HG03139 (cell line): ENCODE results near the gene PARP14.
"Not testable (repeated sequence)": the region's sequence is repeated elsewhere in the genome, so short reads cannot be mapped to it uniquely, and the experiment has no call there.

ENCODE experiments used
- ATAC-seq: cut with Tn5 transposase; IDR thresholded peaks from one replicate; pipeline ENCODE4 v1.9.1; 2021; ENCODE audit not compliant: unreplicated experiment

Gene PARP14, protein sequence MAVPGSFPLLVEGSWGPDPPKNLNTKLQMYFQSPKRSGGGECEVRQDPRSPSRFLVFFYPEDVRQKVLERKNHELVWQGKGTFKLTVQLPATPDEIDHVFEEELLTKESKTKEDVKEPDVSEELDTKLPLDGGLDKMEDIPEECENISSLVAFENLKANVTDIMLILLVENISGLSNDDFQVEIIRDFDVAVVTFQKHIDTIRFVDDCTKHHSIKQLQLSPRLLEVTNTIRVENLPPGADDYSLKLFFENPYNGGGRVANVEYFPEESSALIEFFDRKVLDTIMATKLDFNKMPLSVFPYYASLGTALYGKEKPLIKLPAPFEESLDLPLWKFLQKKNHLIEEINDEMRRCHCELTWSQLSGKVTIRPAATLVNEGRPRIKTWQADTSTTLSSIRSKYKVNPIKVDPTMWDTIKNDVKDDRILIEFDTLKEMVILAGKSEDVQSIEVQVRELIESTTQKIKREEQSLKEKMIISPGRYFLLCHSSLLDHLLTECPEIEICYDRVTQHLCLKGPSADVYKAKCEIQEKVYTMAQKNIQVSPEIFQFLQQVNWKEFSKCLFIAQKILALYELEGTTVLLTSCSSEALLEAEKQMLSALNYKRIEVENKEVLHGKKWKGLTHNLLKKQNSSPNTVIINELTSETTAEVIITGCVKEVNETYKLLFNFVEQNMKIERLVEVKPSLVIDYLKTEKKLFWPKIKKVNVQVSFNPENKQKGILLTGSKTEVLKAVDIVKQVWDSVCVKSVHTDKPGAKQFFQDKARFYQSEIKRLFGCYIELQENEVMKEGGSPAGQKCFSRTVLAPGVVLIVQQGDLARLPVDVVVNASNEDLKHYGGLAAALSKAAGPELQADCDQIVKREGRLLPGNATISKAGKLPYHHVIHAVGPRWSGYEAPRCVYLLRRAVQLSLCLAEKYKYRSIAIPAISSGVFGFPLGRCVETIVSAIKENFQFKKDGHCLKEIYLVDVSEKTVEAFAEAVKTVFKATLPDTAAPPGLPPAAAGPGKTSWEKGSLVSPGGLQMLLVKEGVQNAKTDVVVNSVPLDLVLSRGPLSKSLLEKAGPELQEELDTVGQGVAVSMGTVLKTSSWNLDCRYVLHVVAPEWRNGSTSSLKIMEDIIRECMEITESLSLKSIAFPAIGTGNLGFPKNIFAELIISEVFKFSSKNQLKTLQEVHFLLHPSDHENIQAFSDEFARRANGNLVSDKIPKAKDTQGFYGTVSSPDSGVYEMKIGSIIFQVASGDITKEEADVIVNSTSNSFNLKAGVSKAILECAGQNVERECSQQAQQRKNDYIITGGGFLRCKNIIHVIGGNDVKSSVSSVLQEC (N-terminal part only)

DNA sequence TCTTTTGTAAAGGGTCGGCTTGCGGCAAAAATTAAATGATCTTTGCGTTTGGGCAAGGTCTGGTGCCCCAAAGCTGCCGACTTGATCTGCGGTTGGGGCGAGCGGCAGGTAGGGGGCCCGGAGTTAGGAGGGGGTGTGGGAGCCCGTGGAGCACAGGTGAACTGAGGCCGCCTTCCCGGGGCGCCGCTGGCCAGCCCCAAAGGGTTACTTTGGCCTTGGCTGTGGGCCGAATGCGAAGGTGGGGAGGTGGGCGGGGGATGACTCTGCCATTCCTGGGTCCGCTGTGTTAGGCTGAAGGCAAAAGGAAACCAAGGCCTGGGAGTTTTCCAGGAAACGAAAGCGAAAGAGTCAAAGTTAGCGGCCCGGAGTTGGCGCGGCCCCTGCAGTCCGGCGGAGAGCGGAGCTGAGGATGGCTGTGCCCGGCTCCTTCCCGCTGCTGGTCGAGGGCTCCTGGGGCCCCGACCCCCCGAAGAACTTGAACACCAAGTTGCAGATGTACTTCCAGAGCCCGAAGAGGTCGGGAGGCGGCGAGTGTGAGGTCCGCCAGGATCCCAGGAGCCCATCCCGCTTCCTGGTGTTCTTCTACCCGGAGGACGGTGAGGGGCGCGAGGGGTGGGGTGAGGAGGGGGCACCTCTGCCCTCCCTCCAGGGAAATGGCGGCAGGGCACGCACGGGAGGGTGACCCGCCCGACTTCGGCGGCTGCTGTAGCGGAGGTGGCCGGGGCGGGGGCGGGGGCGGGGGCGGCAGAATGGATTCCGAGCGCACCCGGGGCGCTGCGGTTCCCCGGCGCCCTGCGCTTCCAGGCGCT lies at the start of gene PARP14:
PARP14 (plus strand) TSS at position 365 of the 809 bp plus-strand sequence; CDS start at position 410, 45 bp downstream.
- ATAC-seq: no peak

DNA sequence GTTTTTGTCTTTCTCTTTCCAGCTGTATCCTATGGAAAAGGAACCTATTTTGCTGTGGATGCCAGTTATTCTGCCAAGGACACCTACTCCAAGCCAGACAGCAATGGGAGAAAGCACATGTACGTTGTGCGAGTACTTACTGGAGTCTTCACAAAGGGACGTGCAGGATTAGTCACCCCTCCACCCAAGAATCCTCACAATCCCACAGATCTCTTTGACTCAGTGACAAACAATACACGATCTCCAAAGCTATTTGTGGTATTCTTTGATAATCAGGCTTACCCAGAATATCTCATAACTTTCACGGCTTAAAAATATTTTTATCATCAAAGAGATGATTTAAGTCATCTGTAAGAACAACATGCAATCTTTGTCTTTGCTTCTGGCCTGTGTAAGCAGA lies 44.9 kb upstream of the PARP14 start:
- ATAC-seq: no peak

DNA sequence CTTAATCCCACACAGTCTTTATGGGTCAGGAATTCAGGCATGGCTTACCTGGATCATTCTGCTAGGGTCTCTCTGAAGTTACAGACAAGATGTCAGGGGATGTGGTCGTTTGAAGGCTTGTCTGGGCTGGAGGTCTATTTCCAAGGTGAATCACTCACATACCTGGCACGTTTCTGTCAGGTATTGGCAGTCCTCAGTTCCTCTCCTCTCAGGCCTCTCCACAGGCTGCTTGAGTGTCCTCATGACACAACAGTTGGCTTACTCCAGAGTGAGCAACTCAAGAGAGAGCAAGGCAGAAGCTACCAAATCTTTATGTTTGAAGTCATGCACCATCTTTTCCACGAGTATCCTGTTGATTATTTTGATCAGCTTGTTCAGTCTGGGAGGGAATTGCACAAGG lies 43.9 kb upstream of the PARP14 start:
- ATAC-seq: no peak

DNA sequence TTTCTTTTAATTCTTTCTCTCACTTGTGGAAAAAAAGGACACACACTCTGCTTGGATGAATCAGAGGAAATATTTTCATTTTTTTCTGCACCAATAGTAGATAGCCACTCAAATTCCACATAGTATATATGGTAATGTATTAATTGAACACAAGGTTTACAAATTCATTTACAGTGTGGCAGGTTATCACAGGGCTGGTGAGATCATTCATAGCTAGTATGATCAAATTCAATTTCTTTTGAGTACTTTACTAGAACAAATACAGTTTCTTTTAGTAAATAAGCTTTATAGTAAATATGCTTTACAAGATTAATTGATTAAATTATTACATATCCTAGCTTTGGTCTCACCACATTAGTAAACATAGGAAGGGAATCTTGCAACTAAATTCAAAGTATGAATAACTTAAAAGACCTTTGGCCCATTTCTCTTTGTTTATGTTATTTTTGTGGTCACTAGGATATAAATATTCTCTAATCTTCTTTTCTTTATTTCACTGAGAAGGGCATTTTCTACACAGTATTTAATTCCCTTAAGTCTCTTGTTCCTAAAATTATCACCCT lies 40.1 kb upstream of the PARP14 start:
- no peak for ATAC-seq

DNA sequence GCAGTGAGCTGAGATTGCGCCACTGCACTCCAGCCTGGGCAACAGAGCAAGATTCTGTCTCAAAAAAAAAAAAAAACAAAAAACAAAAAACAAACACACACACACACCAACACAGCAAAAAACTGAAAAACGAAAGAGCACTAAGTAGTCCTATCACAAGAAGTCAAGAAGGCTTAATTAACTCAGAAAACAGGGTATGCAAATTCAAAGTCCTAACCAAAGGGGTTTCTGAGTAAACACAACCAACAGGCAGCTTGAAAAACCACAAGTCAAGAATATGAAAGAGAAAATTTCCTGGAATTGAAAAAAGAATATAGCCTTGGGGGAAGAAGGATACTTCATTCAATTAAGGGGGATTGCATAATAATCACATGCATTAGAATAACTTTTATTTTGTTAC lies 37.7 kb upstream of the PARP14 start:
- peak; percentile 86 for ATAC-seq

DNA sequence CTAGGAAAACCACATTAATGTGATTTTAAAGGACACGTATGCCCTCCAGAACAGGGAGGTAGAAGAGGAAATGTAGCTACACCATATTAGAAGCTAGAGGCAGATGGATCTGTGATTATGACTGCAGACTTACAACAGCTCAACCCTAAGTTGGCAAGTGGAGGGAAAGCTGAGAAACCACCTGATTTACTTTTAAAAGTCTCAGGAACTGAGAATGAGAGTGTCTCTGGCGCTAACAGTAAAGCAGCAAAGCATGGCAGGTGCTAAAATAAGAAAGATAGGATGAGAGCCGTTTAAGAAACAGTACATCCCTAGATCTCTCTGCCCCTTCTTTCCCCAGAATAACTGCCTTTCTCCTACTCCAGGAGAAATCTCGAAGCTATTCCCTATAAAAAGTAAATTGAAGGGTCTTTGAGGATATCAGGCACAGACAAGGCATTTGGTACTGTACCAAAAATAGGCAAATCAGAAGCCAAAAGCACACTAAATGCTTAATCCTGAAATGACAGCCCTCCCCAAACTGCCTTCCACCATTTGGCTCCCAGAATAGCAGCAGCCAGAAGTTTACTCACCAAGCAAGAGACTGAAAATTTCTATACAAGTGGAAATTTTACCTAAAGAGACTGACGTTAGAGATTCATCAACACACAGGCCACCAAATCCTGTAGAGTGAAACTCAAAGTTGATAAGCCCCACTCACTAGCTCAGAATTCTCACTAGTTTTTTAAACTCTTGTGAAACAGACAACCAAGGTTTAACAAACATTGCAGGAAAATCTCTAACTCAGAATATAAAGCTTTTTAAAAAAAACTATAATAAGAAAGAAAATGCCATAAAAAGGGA lies 34.3 kb upstream of the PARP14 start:
- no peak for ATAC-seq

DNA sequence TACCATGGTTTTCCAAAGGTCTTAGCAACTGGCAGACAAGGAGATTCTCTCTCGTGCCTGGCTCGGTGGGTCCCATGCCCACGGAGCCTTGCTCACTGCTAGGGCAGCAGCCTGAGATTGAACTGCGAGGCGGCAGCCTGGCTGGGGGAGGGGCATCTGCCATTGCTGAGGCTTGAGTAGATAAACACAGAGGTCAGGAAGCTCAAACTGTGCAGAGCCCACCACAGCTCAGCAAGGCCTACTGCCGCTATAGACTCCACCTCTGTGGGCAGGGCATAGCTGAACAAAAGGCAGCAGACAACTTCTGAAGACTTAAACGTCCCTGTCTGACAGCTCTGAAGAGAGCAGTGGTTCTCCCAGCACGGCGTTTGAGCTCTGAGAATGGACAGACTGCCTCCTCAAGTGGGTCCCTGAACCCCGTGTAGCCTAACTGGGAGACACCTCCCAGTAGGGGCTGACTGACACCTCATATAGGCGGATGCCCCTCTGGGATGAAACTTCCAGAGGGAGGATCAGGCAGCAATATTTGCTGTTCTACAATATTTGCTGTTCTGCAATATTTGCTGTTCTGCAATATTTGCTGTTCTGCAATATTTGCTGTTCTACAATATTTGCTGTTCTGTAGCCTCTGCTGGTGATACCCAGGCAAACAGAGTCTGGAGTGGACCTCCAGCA lies 29.3 kb upstream of the PARP14 start:
- not testable (repeated sequence) for ATAC-seq

DNA sequence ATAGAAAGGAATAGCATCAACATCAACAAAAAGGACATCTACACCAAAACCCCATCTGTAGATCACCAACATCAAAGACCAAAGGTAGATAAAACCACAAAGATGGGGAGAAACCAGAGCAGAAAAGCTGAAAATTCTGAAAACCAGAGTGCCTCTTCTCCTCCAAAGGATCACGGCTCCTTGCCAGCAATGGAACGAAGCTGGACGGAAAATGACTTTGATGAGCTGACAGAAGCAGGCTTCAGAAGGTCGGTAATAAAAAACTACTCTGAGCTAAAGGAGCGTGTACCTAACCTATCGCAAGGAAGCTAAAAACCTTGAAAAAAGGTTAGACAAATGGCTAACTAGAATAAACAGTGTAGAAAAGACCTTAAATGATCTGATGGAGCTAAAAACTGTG lies 28.7 kb upstream of the PARP14 start:
- ATAC-seq: not testable (repeated sequence)

DNA sequence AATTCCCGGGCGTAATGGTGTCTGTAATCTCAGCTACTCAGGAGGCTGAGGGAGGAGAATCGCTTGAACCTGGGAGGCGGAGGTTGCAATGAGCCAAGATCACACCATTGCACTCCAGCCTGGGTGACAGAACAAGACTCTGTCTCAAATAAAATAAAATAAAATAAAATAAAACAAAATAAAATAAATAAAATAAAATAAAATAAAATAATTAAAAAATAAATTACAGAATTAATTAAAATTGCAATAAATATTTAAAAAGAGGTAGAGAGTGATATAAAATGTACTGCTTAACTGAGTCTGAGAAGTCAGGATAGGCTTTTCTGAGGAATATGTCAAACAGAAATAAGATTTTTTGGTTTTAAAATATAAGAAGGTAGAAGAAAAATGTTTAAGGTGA lies 22.3 kb upstream of the PARP14 start:
- not testable (repeated sequence) for ATAC-seq

DNA sequence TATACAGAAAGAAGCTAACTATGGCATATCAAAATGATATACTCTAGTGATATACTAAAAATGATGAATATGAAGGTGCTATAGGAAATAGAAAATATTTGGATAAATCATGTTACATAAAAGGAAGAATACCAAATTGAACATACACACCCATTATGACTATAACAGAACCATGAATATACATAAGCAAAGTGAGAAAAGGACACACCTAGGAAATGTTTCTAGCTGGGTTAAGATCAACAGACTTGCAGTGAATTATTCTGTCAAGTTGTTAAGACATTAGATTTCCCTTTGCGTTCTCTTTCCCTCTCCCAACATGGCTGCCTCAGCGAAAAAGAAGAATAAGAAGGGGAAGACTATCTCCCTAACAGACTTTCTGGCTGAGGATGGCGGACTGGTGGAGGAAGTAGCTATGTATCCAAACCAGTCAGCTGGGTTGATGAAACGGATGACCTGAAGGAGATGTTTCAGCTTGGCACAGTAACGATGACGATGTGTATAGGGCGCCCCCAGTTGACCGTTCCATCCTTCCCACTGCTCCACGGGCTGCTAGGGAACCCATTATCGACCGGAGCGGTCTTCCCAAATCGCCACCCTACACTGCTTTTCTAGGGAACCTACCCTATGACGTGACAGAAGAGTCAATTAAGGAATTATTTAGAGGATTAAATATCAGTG lies 20.2 kb upstream of the PARP14 start:
- ATAC-seq: no peak

DNA sequence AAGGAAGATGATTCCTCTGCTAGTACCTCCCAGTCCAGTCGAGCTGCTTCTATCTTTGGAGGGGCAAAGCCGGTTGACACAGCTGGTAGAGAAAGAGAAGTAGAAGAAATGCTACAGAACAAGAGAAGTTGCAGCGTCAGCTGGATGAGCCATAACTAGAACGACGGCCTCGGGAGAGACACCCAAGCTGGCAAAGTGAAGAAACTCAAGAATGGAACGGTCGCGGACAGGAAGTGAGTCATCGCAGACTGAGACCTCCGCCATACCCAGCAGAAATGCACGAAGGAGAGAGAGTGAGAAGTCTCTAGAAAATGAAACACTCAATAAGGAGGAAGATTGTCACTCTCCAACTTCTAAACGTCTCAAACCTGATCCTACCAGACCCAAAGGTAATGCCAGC lies 19.0 kb upstream of the PARP14 start:
- no peak for ATAC-seq

DNA sequence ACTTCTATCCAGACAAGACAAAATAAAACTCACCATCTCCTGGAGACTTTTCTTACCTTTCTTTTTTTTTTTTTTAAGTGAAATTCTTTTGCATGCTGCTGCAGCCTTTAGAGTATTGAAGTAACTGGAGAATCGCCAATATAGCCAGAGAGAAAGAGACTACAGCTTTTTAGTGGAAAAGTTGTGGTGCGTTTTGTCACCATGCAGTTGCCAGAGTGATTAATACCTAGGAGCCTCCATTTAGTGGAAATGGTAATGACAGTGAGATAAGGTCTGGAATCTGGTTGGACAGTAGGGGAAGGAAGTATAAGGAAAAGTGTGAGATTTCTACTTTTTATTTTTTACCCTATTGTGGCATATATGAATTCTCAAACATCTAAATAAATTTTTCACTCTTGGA lies 18.1 kb upstream of the PARP14 start:
- ATAC-seq: no peak

DNA sequence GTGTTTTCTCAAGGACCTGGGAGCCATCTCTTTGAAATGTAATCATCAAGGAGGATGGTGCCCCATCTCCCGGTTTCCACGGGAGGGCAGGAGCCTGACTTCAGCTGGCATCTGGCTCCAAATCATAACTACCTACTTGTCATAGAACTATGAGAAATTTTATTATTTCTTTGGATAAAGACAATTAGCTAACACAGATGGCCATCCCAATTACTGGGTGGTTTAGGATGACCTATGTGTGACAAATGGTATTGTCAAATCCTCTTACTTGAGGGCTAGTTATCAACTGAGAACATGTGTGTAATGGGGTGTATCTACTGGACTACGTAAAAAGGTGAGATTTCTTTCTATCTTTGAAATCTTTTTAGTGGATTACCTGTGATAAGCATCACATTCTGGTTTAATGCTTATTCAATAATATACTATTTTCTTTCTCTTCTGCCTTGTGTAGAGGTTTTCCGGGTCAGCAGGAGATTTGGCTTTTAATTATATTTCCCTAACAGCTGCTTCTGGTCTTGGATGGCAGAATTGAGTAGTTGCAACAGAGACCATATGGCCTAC lies 15.3 kb upstream of the PARP14 start:
- no peak for ATAC-seq

DNA sequence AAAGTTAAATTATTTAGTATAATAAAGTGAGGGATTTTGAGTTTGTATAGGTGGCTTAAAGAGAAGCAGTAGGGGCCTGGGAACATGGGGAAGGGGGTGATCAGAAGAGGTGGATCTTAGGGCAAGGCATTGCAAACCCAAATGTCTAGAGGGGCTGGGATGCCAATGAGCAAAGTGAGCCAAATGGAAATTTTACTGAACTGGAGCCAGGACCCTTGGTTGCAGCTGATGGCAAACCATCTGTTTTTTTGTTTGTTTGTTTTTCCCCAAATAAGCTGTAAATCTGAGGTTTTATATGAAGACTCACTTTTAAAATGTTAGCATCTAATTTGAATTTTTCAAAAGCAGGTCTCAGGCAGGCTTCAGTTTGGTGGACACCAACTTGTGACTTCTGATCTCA lies 14.8 kb upstream of the PARP14 start:
- ATAC-seq: no peak

DNA sequence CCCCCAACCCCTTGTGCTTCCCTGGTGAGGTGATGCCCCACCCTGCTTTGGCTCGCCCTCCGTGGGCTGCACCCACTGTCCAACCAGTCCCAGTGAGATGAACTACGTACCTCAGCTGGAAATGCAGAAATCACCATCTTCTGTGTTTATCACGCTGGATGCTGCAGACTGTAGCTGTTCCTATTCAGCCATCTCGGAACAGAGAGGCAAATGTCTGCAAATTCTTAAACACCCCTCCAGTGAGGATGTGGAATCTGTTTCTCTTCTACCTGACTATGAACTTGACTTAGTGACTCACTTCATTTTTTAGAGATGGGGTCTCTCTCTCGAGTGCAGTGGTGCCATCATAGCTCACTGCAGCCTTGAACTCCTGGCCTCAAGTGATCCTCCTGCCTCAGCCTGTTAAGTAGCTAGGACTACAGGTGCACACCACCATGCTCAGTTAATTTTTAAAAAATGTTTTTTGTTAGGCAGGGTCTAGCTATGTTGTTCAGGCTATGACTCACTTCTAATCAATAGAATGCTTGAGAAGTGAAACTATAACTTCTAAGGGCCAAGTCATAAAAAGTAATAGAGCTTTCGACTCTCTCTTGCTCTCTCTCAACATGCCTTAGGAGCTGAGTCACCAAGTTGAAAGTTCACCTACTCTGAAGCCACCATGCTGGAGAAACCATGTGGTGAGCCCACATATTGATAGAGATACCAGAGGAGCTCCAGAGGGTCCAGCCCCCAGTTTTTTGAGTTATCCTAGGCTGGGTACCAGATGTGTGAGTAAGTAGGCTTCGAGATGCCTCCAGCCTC lies 11.5 kb upstream of the PARP14 start:
- peak; percentile 56 for ATAC-seq

DNA sequence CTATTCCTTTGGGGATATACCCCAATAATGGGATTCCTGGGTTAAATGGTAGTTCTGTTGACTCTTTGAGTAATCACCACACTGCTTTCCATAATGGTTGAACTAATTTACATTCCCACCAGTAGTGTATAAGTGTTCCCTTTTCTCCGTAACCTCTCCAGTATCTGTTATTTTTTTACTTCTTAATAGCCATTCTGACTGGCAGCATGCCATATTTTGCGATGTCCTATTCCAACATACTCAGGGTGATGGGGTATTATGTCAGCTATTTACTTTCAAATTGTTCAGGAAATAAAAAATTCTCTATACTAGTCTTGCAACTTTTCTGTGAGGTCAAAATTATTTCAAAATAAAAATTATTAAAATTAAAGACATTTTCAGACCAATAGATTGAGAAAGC lies 9.1 kb upstream of the PARP14 start:
- ATAC-seq: no peak

DNA sequence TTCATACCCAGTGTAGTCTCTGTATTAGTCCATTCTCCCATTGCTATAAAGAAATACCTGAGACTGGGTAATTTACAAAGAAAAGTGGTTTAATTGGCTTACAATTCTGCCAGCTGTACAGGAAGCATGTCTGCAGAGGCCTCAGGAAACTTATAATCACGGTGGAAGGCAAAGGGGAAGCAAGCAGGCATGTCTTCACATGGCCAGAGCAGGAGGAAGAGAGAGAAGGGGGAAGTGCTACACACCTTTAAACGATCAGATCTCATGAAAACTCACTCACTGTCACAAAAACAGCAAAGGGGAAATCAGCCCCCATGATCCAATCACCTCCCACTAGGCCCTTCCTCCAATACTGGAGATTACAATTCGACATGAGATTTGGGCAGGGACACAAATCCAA lies 6.3 kb upstream of the PARP14 start:
- ATAC-seq: no peak
